Endothelial cell (in vitro differentiated cells): ENCODE data around the gene PCDHGC5. TPM values are rescaled to one million over a fixed set of nuclear protein-coding genes. Genes with fewer than 3 reads are reported as not detected.

Experiments used
- DNase-seq: peaks from one replicate; pipeline ENCODE4 v3.0.0; 2021; ENCODE audit warnings: low spot score
- H3K27ac Mint-ChIP-seq: one replicate; pipeline ENCODE4 v1.8.0; 2021; ENCODE audit warnings: mixed read lengths, inconsistent platforms; ENCODE audit not compliant: unreplicated experiment
- H3K27me3 Mint-ChIP-seq: one replicate; pipeline ENCODE4 v1.8.0; 2021; ENCODE audit warnings: mild to moderate bottlenecking, moderate library complexity, mixed read lengths, inconsistent platforms; ENCODE audit not compliant: unreplicated experiment
- H3K36me3 Mint-ChIP-seq: one replicate; pipeline ENCODE4 v1.8.0; 2021; ENCODE audit warnings: mild to moderate bottlenecking, low read depth, mixed read lengths, inconsistent platforms; ENCODE audit not compliant: unreplicated experiment
- H3K4me1 Mint-ChIP-seq: one replicate; pipeline ENCODE4 v1.8.0; 2021; ENCODE audit warnings: mild to moderate bottlenecking, mixed read lengths, inconsistent platforms; ENCODE audit not compliant: unreplicated experiment
- H3K4me3 Mint-ChIP-seq: one replicate; pipeline ENCODE4 v1.8.0; 2021; ENCODE audit warnings: mild to moderate bottlenecking, mixed read lengths, inconsistent platforms; ENCODE audit not compliant: unreplicated experiment
- H3K9me3 Mint-ChIP-seq: one replicate; pipeline ENCODE4 v1.8.0; 2021; ENCODE audit warnings: mixed read lengths, inconsistent platforms; ENCODE audit not compliant: unreplicated experiment
- total RNA-seq: library from RNA; stranded (reverse); fragmentation: NEBNext Ultra II Directional; extraction: Animal tissue kit (Norgen Biotek cat#: 25700); gene quantifications from one replicate; pipeline ENCODE4 v1.2.1, GENCODE V29; 2021; ENCODE audit not compliant: unreplicated experiment
- TF ChIP-seq, protein P1 (sequence below): fragments of 200-600 bp; sonication (generic); IDR thresholded peaks from one replicate; pipeline ENCODE4 v1.5.0; 2021; ENCODE audit warnings: antibody characterized with exemption; ENCODE audit not compliant: unreplicated experiment

PCDHGC5 gene
- total RNA-seq, 1 donor from 2014 or later = 2.9 TPM

- no peak for DNase-seq
- H3K9me3 Mint-ChIP-seq = no peaks in the 10 kb centered on the region
- peaks cover 32% of the 10 kb centered on the region for H3K36me3 Mint-ChIP-seq
- no peak overlapping the region for H3K4me3 Mint-ChIP-seq
- peaks cover 5% of the 10 kb centered on the region for H3K27me3 Mint-ChIP-seq
- no peak overlapping the region for H3K27ac Mint-ChIP-seq
- H3K4me1 Mint-ChIP-seq = peaks cover 37% of the 10 kb centered on the region
- TF ChIP-seq, protein P1, sequence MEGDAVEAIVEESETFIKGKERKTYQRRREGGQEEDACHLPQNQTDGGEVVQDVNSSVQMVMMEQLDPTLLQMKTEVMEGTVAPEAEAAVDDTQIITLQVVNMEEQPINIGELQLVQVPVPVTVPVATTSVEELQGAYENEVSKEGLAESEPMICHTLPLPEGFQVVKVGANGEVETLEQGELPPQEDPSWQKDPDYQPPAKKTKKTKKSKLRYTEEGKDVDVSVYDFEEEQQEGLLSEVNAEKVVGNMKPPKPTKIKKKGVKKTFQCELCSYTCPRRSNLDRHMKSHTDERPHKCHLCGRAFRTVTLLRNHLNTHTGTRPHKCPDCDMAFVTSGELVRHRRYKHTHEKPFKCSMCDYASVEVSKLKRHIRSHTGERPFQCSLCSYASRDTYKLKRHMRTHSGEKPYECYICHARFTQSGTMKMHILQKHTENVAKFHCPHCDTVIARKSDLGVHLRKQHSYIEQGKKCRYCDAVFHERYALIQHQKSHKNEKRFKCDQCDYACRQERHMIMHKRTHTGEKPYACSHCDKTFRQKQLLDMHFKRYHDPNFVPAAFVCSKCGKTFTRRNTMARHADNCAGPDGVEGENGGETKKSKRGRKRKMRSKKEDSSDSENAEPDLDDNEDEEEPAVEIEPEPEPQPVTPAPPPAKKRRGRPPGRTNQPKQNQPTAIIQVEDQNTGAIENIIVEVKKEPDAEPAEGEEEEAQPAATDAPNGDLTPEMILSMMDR = peak; percentile 20
These were observed 10.4 kb upstream of the PCDHGC5 start for GRCh38 chr5:141478321-141478945.

GRCh38 chr5:141479776-141480175, 9.1 kb upstream of the PCDHGC5 start:
- DNase-seq = no peak
- Mint-ChIP-seq H3K9me3 (no peaks in the 10 kb centered on the region), H3K4me3 (no peak overlapping the region), H3K27ac (no peak overlapping the region), H3K27me3 (peaks cover 6% of the 10 kb centered on the region), H3K4me1 (peaks cover 49% of the 10 kb centered on the region), H3K36me3 (peaks cover 32% of the 10 kb centered on the region)
- TF ChIP-seq, protein P1 = no peak

GRCh38 chr5:141483902-141484301, 5.0 kb upstream of the PCDHGC5 start:
- Mint-ChIP-seq H3K27me3 (peaks cover 9% of the 10 kb centered on the region), H3K36me3 (peaks cover 40% of the 10 kb centered on the region), H3K4me1 (peaks cover 44% of the 10 kb centered on the region), H3K27ac (peak overlapping the region; percentile 76), H3K9me3 (no peaks in the 10 kb centered on the region), H3K4me3 (peak overlapping the region; percentile 76)
- DNase-seq = no peak
- TF ChIP-seq, protein P1 = no peak

GRCh38 chr5:141484310-141484640, 4.6 kb upstream of the PCDHGC5 start:
- peak overlapping the region; percentile 76 for H3K4me3 Mint-ChIP-seq
- TF ChIP-seq, protein P1 = no peak
- DNase-seq = no peak
- H3K27me3 Mint-ChIP-seq = peaks cover 9% of the 10 kb centered on the region
- no peaks in the 10 kb centered on the region for H3K9me3 Mint-ChIP-seq
- H3K27ac Mint-ChIP-seq = peak overlapping the region; percentile 76
- H3K4me1 Mint-ChIP-seq = peaks cover 44% of the 10 kb centered on the region
- H3K36me3 Mint-ChIP-seq = peaks cover 42% of the 10 kb centered on the region

DNA sequence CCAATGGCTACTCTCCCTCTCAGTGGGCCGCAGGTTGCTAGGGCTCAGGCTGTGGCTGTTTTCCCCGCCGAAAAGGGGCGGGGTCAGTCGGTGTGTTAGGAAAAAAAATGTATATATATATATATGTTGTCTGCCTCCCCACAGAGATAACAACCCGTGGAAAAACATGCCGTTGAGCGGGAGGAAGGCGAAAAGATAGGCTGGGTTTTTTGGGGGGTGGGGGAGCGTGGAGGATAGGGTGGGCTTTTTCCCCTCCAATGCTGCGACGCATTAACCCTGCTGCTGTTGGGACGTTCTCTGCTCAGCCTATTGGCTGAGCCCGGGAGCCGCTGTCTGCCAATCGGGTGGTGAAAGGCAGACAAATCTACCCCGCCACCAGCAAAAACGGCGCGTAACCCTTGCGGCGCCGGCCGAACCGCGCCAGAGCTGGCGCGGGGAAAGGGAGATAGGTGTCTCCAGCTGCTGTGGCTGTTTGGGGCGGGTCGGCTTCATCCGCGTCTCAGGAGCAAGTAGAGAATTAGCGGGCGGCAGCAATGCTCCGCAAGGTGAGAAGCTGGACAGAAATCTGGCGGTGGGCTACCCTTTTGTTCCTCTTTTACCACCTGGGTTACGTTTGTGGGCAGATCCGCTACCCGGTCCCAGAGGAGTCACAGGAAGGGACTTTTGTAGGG, 4.1 kb upstream of the PCDHGC5 start, which contains the start of gene PCDHGC4:
PCDHGC4 (plus strand) TSS at position 390 of the 671 bp plus-strand sequence; CDS start at position 534, 144 bp downstream.
- Mint-ChIP-seq H3K27ac (peak within 1 kb of the TSS; percentile 76), H3K4me3 (peak within 1 kb of the TSS; percentile 76), H3K36me3 (peaks cover 45% of the 10 kb centered on the region), H3K4me1 (peaks cover 44% of the 10 kb centered on the region), H3K27me3 (peaks cover 9% of the 10 kb centered on the region), H3K9me3 (no peaks in the 10 kb centered on the region)
- DNase-seq = peak; percentile 64
- TF ChIP-seq, protein P1 = no peak
